GM18951 (cell line): ENCODE data around the gene TAS2R40.

Experiments used
- POLR2A ChIP-seq: IDR thresholded peaks from 4 replicates; pipeline ENCODE4 v1.6.1; 2011; ENCODE audit warnings: mild to moderate bottlenecking; ENCODE audit not compliant: insufficient read length, insufficient read depth; ENCODE audit errors: extremely low read depth
- in situ Hi-C: fragments of 300-500 bp; cut with MboI; formaldehyde crosslinking; loops from one replicate; pipeline ENCODE4 v1.12.0; 2022; ENCODE audit warnings: low sequenced_read_pairs, mixed read lengths, inconsistent platforms; ENCODE audit not compliant: unreplicated experiment

The TAS2R40 gene

DNA sequence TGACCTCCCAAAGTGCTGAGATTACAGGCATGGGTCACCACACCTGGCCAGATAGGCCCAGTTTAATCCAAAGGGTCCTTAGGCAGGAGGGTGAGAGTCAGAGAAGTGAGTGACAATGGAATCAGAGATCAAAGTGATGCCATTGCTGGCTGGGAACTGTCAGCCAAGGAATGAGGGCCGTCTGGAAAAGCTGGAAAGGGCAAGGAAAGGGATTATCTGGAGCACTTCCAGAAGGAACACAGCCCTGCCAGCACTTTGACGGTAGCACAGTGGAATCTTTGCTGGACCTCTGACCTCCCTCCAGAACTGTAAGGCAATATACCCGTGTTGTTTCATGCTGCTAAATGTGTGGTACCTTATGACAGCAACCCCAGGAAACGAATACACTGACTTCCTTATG lies 11.3 kb upstream of the TAS2R40 start:
- in situ Hi-C loops: loop anchor here (25.0 kb wide), 1 partner anchor 348 kb away; the partner anchor contains the start of gene EPHB6
- TF ChIP-seq POLR2A: no peak

DNA sequence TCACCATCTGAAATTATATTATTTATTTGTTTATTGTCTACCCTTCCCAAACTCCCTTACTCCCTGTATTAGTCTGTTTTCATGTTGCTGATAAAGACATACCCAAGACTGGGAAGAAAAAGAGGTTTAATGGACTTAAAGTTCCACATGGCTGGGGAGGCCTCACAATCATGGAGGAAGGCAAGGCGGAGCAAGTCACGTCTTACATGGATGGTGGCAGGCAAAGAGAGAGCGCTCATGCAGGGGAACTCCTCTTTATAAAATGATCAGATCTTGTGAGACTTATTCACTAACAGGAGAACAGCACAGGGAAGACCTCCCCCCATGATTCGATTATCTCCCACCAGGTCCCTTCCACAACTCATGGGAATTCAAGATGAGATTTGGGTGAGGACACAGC lies 8.4 kb upstream of the TAS2R40 start:
- in situ Hi-C loops: loop anchor here (25.0 kb wide), 1 partner anchor 351 kb away; the partner anchor contains the start of gene EPHB6

DNA sequence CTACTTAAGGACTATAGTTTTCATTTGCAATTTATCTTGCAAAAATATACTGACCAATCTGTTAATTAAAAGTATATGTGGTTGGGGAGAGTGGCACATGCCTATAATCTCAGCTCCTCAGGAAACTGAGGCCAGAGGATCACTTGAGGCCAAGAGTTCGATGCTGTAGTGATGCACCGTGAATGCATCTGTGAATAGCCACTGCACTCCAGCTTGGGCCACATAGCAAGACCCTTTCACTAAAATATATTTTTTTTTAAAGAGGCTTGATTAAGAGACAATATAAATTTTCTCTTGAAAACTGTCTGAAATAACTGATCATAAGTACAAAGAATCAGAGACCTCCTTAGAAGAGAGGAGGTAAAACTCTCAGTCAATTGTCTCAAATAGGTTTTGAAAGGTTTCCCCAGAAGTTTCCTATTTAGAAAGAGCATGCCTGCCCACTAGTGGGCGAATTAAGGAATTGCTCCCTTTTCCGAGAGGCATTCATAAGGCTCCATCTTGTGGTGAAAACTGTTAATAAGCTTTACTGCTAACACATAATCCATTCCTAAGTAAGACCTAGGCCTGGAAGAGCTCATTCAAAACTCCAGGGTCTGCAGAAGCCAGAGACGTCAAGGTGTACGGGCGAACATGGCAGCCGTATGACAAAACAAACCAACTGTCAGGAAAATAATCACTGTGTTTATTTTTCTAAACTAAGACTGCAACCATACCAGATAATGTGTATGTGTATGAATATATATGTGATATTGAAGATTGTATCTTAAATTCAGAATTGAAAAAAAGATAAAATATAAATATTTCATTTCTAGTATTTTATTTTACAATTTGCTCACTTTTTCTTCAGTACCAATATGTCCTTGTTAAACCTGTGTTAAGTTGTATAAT lies 6.8 kb upstream of the TAS2R40 start:
- in situ Hi-C loops: loop anchor here (5.0 to 25.0 kb wide), 2 partner anchors 208 to 353 kb away; partner anchors contain the start of gene EPHB6
- TF ChIP-seq POLR2A: no peak

DNA sequence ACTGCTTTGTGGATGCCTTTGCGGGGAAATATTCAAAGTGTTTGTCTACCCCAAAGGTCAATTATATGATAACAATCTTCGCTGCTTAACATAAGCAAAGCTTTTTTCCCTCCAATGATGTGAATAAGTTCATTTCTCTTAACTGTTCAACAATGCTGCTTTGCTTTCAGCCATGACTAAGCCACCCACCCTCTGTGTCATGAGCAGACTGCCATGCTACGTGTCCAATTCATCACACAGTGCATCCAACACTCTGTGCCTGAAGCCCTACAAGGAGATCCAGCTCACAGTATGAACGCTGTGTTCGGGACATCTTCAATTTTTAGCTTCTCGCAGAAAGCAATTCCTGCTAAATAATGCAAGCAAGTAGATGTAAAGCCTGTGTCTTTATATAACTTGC lies 5.7 kb upstream of the TAS2R40 start:
- in situ Hi-C loops: loop anchor here (5.0 to 25.0 kb wide), 2 partner anchors 209 to 354 kb away; partner anchors contain the start of gene EPHB6
- TF ChIP-seq POLR2A: no peak

DNA sequence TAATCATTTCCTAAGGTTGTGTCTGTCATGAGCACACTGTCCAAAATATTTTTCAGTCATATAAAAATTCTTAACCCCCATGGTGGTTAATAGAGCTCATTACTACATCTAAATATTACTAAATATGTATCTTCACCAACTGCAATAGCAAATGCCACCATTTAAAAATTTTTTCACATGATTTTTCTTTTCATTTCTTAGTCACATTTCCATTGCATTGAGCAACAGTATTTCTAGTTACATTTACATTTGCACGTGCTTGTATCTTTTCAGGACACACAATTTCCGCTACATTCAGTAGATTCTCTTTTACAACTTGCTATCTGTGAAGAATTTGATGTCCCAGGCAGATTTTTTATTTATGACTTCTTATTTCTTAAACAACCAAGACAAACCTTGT lies 5.2 kb upstream of the TAS2R40 start:
- in situ Hi-C loops: loop anchor here (5.0 to 25.0 kb wide), 2 partner anchors 209 to 354 kb away; partner anchors contain the start of gene EPHB6
- no peak for TF ChIP-seq POLR2A

DNA sequence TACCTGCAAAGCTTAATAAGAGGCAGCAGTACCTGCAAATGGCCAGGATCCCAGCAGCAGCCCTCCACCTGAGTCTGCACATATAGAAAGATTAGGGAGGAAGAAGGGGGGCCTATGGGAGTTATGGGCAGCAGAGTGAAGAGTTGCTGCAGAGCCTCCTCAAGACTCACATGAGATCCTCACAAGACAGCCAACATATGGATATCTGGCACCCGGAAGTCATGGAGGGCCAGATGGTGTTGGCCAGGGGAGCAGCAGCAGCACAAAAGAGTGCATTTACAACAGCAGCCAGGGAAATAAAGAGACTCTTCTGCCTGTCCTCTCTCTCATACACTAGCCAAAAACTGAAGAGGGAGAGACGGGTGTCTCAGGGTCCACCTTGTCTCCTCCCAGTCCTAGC lies 4.0 kb upstream of the TAS2R40 start:
- in situ Hi-C loops: loop anchor here (5.0 to 25.0 kb wide), 2 partner anchors 211 to 356 kb away; partner anchors contain the start of gene EPHB6
- no peak for TF ChIP-seq POLR2A

DNA sequence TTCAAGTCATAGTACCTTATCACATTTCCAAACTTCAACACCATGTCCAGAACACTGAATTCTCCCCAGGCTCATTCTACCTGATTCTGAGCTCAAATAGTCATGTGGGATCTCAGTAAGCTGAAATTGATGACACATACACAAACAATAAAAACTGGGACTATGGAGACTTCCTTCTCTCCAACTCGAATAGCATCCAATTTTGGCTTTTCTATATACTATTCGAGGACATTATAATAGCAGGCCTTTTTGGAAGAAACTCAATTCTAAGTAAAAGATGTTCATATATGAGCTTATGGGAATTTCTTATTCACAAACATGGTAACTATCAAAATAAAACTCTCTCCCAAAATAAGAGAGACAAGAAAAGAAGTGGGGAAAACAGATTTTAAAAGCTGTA lies 551 bp upstream of the TAS2R40 start:
- no peak for TF ChIP-seq POLR2A
- in situ Hi-C loops: loop anchor here (25.0 kb wide), 1 partner anchor 359 kb away; the partner anchor contains the start of gene EPHB6

DNA sequence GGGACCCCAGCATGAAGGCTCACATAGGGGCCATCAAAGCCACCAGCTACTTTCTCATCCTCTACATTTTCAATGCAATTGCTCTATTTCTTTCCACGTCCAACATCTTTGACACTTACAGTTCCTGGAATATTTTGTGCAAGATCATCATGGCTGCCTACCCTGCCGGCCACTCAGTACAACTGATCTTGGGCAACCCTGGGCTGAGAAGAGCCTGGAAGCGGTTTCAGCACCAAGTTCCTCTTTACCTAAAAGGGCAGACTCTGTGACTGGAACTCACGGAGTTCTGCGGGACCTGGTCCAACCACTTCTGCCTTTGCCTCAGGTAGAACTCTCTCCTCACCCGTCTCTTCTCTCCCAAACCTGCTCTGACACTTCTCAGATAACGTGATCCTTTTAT lies 945 bp downstream of the TAS2R40 start:
- no peak for TF ChIP-seq POLR2A
- in situ Hi-C loops: loop anchor here (25.0 kb wide), 1 partner anchor 360 kb away; the partner anchor contains the start of gene EPHB6

DNA sequence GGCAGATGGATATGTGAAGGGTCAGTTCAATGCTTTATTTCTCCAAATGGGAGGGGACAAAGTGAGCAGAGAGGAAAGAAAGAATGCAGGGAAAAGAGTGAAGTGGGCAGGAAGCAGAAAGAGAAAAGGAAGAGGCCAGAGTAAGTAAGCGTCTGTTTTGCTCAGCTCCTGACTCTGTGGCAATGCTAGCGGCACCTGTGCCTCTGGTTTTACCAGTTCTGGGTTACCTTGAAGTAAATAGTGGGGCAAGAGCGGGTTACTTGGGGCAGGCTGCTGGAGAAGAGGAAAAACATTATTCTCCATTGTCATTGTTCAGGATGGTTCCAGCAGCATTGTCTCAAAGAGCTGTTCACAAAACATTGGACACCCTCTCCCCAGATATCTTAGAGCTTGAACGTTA lies 1.9 kb downstream of the TAS2R40 start:
- in situ Hi-C loops: loop anchor here (25.0 kb wide), 1 partner anchor 361 kb away; the partner anchor contains the start of gene EPHB6
- TF ChIP-seq POLR2A: no peak

DNA sequence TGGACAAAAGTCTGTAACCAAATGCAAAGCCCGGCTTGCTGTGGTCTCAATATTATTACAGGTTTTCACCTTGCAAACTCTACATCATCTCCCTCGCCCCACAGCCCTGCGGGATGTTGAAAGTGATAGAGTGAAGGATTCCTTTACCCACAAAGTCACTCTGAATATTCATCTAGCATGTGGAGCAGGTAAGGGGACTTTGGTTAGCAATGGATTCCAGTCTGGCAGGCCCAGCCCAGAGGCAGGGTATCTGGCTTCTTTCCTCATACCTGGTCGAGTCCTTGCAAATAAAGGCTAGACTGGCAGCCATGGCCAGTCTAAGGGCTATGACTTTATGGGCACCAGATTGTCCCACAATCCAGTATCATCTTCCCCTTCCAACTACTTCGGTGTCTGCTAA lies 3.2 kb downstream of the TAS2R40 start:
- no peak for TF ChIP-seq POLR2A
- in situ Hi-C loops: no loop called here

DNA sequence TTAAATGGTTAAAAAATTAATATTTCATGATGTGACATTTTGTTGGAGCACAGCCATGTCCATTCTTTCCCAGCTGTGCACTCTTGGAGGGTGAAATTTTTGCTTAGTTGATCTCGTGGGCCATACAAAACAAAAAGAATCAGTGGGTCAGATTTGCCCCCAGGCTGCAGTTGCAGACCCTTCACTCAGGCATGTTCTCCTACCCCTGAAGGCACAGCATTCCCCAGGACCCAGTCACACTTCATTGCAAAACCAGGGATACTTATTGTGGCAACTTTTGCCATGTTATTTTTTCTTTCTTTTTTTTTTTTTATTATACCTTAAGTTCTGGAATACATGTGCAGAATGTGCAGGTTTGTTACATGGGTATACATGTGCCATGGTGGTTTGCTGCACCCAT lies 6.0 kb downstream of the TAS2R40 start:
- in situ Hi-C loops: no loop called here
- no peak for TF ChIP-seq POLR2A

DNA sequence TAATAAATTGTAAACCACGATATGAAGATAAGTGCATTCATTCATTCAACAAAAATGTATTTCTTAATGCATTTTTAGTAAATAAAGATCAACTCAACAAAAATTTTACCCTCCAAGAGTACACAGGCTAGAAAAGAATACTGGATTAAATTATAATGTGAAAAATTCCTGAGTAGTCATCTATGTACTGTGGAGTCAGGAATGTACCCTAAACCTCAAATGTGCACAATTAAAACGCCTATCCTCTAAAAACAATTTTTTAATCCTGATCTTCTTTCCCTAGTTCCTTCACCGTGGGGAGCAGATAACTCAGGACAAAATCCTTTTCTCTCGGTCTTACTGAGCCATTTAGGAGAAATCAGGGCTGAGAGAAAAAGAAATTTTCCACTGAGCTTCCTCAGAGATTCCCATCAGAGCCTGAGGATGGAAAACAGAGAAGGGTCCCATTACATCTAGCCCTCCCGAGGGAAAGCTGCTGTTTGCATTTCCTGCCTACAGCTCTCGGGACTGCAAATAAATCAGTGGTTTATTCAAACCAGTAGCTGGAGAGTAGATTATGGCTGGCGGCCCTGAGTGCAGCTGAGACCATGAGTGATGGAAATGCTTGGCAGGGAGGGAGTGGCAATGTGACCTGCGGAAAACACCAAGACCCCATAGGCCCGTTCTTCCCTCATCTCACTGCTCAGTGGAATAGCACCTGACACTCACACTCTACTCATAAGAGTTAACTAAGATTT lies 7.4 kb downstream of the TAS2R40 start:
- TF ChIP-seq POLR2A: no peak
- in situ Hi-C loops: no loop called here
